Fibroblast of mammary gland (primary cell): ENCODE data around the gene TAS2R60.
"Not testable (repeated sequence)": the region's sequence is repeated elsewhere in the genome, so short reads cannot be mapped to it uniquely, and the experiment has no call there.

ENCODE experiments used
- DNase-seq: peaks from one replicate; pipeline ENCODE4 v3.0.0-alpha.2; 2010; ENCODE audit warnings: low read depth
- H3K4me3 ChIP-seq: 2 replicates; pipeline ENCODE4 v1.5.1; 2011; ENCODE audit warnings: low read depth, mild to moderate bottlenecking, low read length, moderate library complexity; ENCODE audit not compliant: control insufficient read depth
- CTCF ChIP-seq: conservative IDR thresholded peaks from 2 replicates; pipeline ENCODE4 v1.5.1; 2011; ENCODE audit warnings: low read depth, low read length, inconsistent platforms; ENCODE audit not compliant: control insufficient read depth, insufficient read depth

The TAS2R60 gene

GRCh38 chr7:143397710-143398530 is 45.3 kb upstream of the TAS2R60 start:
- DNase-seq = no peak
- no peak overlapping the region for H3K4me3 ChIP-seq
- TF ChIP-seq CTCF = no peak

- TF ChIP-seq CTCF = no peak
- DNase-seq = no peak
- H3K4me3 ChIP-seq = no peak overlapping the region
Measured at GRCh38 chr7:143398616-143399015, 44.6 kb upstream of the TAS2R60 start.

GRCh38 chr7:143399151-143399550 is 44.1 kb upstream of the TAS2R60 start:
- no peak for TF ChIP-seq CTCF
- no peak overlapping the region for H3K4me3 ChIP-seq
- DNase-seq = no peak

GRCh38 chr7:143399642-143400041 is 43.6 kb upstream of the TAS2R60 start:
- TF ChIP-seq CTCF = no peak
- no peak for DNase-seq
- H3K4me3 ChIP-seq = no peak overlapping the region

- no peak for TF ChIP-seq CTCF
- no peak overlapping the region for H3K4me3 ChIP-seq
- DNase-seq = no peak
Measured at GRCh38 chr7:143401265-143401664, 42.0 kb upstream of the TAS2R60 start.

GRCh38 chr7:143402233-143402632 is 41.0 kb upstream of the TAS2R60 start:
- not testable (repeated sequence) for DNase-seq, H3K4me3 ChIP-seq

GRCh38 chr7:143405173-143406001 is 37.9 kb upstream of the TAS2R60 start:
- no peak for TF ChIP-seq CTCF
- DNase-seq = no peak
- no peak overlapping the region for H3K4me3 ChIP-seq
